ENCODE measurements around the gene MT3.

Gene MT3

GRCh38 chr16:56634715-56635440, 45.5 kb downstream of the MT3 start:
- Histone ChIP-seq H3K9ac (ENCODE audit: insufficient read length) (no peak overlapping the region), H3K9me3 (ENCODE audit: low read depth, low read length) (no peaks in the 10 kb centered on the region), H3K27ac (no peak overlapping the region), H3K4me3 (no peak overlapping the region), H3K36me3 (ENCODE audit: insufficient read depth, low read length) (no peaks in the 10 kb centered on the region)
- DNase-seq (ENCODE audit: low read depth, low spot score) = no peak
- no peak for TF ChIP-seq FOXP2 (optimal IDR thresholded peaks at IDR 0.05; ENCODE audit: control extremely low read depth, extremely low read length, insufficient read depth)
- no peak for TF ChIP-seq POLR2AphosphoS5 (IDR thresholded peaks at IDR 0.05; ENCODE audit: borderline replicate concordance, low read depth, low read length)
- no peak for TF ChIP-seq EZH2 (IDR thresholded peaks at IDR 0.05)

GRCh38 chr16:56635441-56635967, 46.2 kb downstream of the MT3 start:
- no peaks in the 10 kb centered on the region for H3K36me3 ChIP-seq (ENCODE audit: insufficient read depth, low read length)
- H3K27ac ChIP-seq = no peak overlapping the region
- TF ChIP-seq EZH2 (IDR thresholded peaks at IDR 0.05) = no peak
- no peak for TF ChIP-seq FOXP2 (optimal IDR thresholded peaks at IDR 0.05; ENCODE audit: control extremely low read depth, extremely low read length, insufficient read depth)
- no peak for TF ChIP-seq POLR2AphosphoS5 (IDR thresholded peaks at IDR 0.05; ENCODE audit: borderline replicate concordance, low read depth, low read length)
- H3K4me3 ChIP-seq = no peak overlapping the region
- H3K9ac ChIP-seq (ENCODE audit: insufficient read length) = no peak overlapping the region
- H3K9me3 ChIP-seq (ENCODE audit: low read depth, low read length) = no peaks in the 10 kb centered on the region
- DNase-seq (ENCODE audit: low read depth, low spot score) = no peak

- DNase-seq (ENCODE audit: low read depth, low spot score) = no peak
- TF ChIP-seq FOXP2 (optimal IDR thresholded peaks at IDR 0.05; ENCODE audit: control extremely low read depth, extremely low read length, insufficient read depth) (no peak), POLR2AphosphoS5 (IDR thresholded peaks at IDR 0.05; ENCODE audit: borderline replicate concordance, low read depth, low read length) (no peak), EZH2 (IDR thresholded peaks at IDR 0.05) (no peak)
Observed at GRCh38 chr16:56636616-56637413, 47.5 kb downstream of the MT3 start.

GRCh38 chr16:56637814-56638750, 48.8 kb downstream of the MT3 start, which contains the start of gene MT1A:
TSS of gene MT1A (plus strand) at chr16:56638666. CDS start at chr16:56638739, 73 bp downstream.
- TF ChIP-seq EZH2 (IDR thresholded peaks at IDR 0.05) (no peak), FOXP2 (optimal IDR thresholded peaks at IDR 0.05; ENCODE audit: control extremely low read depth, extremely low read length, insufficient read depth) (no peak), POLR2AphosphoS5 (IDR thresholded peaks at IDR 0.05; ENCODE audit: borderline replicate concordance, low read depth, low read length) (no peak)
- H3K9me3 ChIP-seq (ENCODE audit: low read depth, low read length) = no peaks in the 10 kb centered on the region
- H3K36me3 ChIP-seq (ENCODE audit: insufficient read depth, low read length) = no peaks in the 10 kb centered on the region
- H3K27ac ChIP-seq = no peak within 1 kb of the TSS
- no peak within 1 kb of the TSS for H3K4me3 ChIP-seq
- H3K9ac ChIP-seq (ENCODE audit: insufficient read length) = no peak within 1 kb of the TSS
- DNase-seq (ENCODE audit: low read depth, low spot score) = no peak

More at GRCh38 chr16:56636616-56637413, 47.5 kb downstream of the MT3 start:
- Histone ChIP-seq H3K27ac (no peak overlapping the region), H3K4me3 (no peak overlapping the region), H3K9ac (ENCODE audit: insufficient read length) (no peak overlapping the region), H3K36me3 (ENCODE audit: insufficient read depth, low read length) (no peaks in the 10 kb centered on the region), H3K9me3 (ENCODE audit: low read depth, low read length) (no peaks in the 10 kb centered on the region)

GRCh38 chr16:56639045-56639444, 49.7 kb downstream of the MT3 start:
- H3K9me3 ChIP-seq (ENCODE audit: low read depth, low read length) = no peaks in the 10 kb centered on the region
- no peak for TF ChIP-seq FOXP2 (optimal IDR thresholded peaks at IDR 0.05; ENCODE audit: control extremely low read depth, extremely low read length, insufficient read depth)
- TF ChIP-seq EZH2 (IDR thresholded peaks at IDR 0.05) = no peak
- no peak for TF ChIP-seq POLR2AphosphoS5 (IDR thresholded peaks at IDR 0.05; ENCODE audit: borderline replicate concordance, low read depth, low read length)
- no peak overlapping the region for H3K9ac ChIP-seq (ENCODE audit: insufficient read length)
- no peaks in the 10 kb centered on the region for H3K36me3 ChIP-seq (ENCODE audit: insufficient read depth, low read length)
- no peak overlapping the region for H3K4me3 ChIP-seq
- DNase-seq (ENCODE audit: low read depth, low spot score) = no peak
- no peak overlapping the region for H3K27ac ChIP-seq

GRCh38 chr16:56640076-56640475, 50.7 kb downstream of the MT3 start:
- no peaks in the 10 kb centered on the region for H3K9me3 ChIP-seq (ENCODE audit: low read depth, low read length)
- H3K9ac ChIP-seq (ENCODE audit: insufficient read length) = no peak overlapping the region
- DNase-seq (ENCODE audit: low read depth, low spot score) = no peak
- H3K4me3 ChIP-seq = no peak overlapping the region
- no peak for TF ChIP-seq FOXP2 (optimal IDR thresholded peaks at IDR 0.05; ENCODE audit: control extremely low read depth, extremely low read length, insufficient read depth)
- no peaks in the 10 kb centered on the region for H3K36me3 ChIP-seq (ENCODE audit: insufficient read depth, low read length)
- no peak overlapping the region for H3K27ac ChIP-seq

Measured in SK-N-MC (cell line).